HG03342 (cell line): ENCODE measurements around the gene VKORC1.
"Not testable (repeated sequence)": the region's sequence is repeated elsewhere in the genome, so short reads cannot be mapped to it uniquely, and the experiment has no call there.

ENCODE experiments used
- ATAC-seq: cut with Tn5 transposase; IDR thresholded peaks from one replicate; pipeline ENCODE4 v1.9.1; 2021; ENCODE audit warnings: mild to moderate bottlenecking, moderate library complexity; ENCODE audit not compliant: unreplicated experiment

Gene VKORC1

GRCh38 chr16:31108035-31108793, 13.6 kb upstream of the VKORC1 start, which contains the start of gene BCKDK:
Gene BCKDK, plus strand, starts transcription at chr16:31108386. Its CDS starts 838 bp downstream, at chr16:31109224.
- ATAC-seq, result peak; percentile 71

DNA sequence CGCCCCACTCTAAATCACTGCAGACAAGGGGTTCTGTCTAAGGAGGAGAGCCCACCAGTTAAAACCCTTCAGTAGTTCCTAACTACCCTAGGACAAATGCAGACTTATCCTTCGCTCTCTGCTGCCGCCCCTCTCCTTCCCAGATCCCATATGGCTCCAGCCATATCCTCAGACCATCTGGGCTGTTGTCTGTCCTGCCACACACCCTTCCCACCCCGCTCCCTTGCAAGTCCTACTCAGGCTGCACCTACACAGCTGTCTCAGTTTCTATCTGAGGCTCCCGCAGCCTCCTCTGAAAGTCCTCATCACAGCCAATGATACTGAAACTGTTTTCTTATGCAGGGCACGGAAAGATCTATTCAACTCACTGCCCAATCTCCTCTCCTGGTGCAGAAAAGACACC, 12.9 kb upstream of the VKORC1 start:
- peak; percentile 55 for ATAC-seq

- ATAC-seq, result no peak
Measured at GRCh38 chr16:31106509-31107464, 12.2 kb upstream of the VKORC1 start.

GRCh38 chr16:31105677-31106213, 11.1 kb upstream of the VKORC1 start:
- peak; percentile 38 for ATAC-seq

GRCh38 chr16:31100876-31101641, 6.5 kb upstream of the VKORC1 start:
- ATAC-seq, result not testable (repeated sequence)

GRCh38 chr16:31099860-31100638, 5.5 kb upstream of the VKORC1 start:
- no peak for ATAC-seq

DNA sequence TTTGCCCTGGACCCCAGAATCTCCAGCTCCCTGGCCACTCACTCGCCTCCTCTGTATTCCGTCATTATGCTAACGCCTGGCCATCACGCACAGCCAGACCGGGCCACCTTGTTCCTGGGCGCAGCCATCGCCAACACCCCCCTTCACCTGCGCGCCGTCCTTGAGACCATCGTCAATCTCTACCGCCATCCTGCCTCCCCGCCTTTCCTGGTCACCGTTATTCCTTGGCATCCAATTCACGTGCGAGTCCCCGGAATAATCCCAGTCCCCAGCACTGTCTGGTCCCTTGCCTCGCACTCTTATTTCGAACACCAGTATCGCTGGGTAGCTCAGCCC, 541 bp downstream of the VKORC1 start:
- no peak for ATAC-seq

- no peak for ATAC-seq
Measured at GRCh38 chr16:31093132-31093703, 1.4 kb downstream of the VKORC1 start.

GRCh38 chr16:31092330-31092729, 2.3 kb downstream of the VKORC1 start:
- ATAC-seq, result no peak

GRCh38 chr16:31090540-31090939, 4.1 kb downstream of the VKORC1 start:
- no peak for ATAC-seq

DNA sequence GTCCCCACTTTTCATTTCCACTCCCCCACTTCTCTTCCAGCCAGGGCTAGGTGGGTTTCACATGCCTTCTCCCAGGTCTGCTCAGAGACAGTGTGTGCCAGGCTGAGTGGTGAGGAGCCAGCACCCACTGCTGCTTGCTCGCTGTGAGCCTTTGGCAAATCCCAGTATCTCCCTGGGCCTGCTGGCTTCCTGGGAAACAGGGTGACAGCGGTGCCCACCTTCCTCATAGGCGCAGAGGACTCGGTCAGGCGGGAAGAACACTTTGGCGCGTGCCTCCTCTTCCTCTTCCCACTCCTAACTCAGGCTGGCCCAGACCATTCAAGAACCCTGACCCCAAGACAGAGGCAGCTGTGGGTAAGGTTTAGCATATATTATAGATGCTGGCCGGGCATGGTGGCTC, 5.4 kb downstream of the VKORC1 start:
- ATAC-seq, result no peak

DNA sequence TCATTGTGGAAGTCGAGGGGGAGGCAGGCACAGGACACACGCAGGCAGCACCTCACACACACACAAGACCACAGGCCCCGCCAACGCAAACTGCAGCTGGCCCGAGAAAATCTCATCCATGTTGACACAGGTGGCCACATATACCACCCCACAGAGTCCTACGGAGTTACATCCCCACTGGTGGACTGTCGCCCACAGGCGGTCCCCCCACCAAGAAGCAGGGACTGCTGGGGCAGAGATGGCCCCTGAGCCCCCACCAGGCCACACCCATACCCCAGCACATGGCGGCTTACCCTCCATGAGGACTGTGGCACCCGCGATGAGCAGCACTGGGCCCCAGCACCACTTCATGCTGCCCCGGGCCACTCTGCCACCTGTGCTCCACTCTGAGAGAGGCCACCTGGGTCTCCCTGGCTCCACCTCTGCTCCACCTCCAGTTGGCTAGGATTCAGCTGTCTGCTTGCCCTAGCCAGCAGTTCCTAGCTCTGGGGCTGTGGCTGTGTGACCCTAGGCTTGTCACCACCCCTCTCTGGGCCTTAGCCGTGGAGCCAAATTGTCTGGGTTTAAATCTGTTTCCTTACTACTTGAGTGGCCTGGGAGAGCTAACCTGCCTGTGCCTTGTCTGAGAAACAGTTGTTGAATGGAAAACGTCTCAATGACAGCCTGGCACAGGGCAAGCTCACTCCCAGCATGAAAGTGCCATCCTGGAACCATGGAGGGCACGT, 6.0 kb downstream of the VKORC1 start, which contains the start of gene PRSS53:
PRSS53 (minus strand) TSS at position 485 of the 725 bp plus-strand sequence; CDS start at position 351, 134 bp downstream.
- no peak for ATAC-seq

DNA sequence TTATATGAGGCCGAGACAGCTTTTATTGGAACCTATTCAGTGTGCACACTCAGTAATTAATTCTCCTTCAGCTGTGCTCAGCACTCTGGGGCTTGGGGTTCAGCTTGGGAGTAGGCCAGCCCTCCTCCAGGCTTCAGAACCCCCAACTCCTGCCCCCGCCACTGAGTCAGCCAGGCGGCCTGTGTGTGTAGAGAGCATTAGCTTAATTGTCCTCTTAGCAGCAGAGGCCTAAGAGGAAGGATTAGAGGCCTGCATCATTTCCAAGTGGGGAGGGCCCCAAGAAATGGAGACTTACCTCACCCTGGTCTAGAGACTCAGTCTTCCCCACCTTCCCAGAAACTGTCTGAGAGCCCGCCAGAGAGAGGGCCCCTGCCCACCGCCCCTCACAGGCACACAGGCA, 6.6 kb downstream of the VKORC1 start:
- no peak for ATAC-seq

- no peak for ATAC-seq
Measured at GRCh38 chr16:31087481-31087880, 7.1 kb downstream of the VKORC1 start.

DNA sequence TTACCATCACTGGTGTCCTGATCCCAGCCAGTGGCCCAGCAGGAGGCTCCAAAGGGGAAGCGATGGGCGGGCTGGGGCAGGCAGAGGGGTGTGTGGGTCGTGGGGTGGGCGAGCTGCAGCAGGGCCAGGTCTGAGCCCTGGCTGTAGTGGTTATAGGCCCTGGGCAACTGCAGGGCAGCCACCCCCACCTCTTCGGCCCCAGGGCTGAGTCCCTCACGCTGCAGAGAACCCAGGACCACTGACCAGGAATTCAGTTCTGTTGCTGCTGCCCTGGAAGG, 8.0 kb downstream of the VKORC1 start:
- no peak for ATAC-seq

GRCh38 chr16:31085873-31086628, 8.5 kb downstream of the VKORC1 start:
- ATAC-seq, result no peak

DNA sequence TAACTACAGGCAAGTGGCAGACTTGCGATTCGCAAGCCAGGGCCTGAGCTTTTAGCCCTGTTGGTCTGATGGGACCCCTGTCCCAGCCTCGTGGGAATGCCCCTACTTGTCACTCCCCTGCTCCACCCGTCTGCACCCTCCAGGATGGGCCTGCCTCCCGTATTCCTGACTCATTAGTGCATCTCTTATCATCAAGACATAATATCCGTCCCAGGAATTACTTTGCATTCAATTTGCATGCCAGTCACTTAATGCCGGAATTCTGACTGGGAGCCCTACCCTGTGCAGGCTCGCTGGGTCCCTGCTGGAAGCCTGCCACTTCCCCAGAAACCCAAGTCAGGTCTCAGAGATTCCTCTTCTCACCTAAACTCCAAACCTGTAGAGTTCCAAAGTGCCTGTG, 9.2 kb downstream of the VKORC1 start:
- no peak for ATAC-seq

DNA sequence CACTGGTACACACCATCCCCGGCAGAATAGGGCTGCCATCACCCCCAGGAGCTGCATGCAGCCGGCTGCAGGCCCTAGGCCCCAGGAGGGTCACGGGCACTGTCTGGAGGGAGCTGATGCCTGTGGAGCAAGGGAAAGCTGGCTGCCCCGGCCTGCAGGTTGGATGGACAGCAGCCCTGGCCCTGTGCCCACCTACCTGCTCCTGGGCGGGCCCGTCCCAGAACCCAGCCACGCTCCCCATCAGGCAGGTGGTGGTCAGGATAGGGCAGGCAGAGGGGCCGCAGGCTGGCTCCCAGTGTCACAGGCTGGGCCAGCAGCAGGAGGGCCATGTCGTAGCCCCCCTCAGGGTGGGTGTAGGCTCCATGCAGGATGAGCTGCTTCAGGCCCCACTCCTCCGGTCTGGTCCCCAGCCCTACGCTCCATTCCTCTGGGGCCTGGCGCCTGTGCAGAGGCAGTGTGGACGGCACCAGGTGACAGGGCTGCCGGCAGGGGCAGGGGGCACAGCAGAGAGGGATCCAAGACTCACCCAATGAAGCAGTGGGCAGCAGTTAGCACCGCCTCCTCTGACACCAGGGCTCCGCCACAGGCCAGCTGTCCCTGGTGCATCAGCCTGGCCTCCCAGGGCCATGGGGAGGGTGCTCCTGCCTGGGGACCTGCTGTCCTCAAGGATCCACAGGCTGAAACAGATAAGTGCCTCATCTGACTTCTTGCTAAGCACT, 9.9 kb downstream of the VKORC1 start:
- ATAC-seq, result no peak
